Neutrophil (primary cell): ENCODE measurements around the gene PLCD3.

Experiments
- H3K27ac ChIP-seq: fragments of 200-600 bp; sonication (generic); 2 replicates; pipeline ENCODE4 v1.5.1; 2016; ENCODE audit warnings: mild to moderate bottlenecking, moderate library complexity
- H3K27me3 ChIP-seq: fragments of 200-600 bp; sonication (generic); 2 replicates; pipeline ENCODE4 v1.6.0; 2016; ENCODE audit warnings: mild to moderate bottlenecking
- H3K36me3 ChIP-seq: fragments of 200-600 bp; sonication (generic); 2 replicates; pipeline ENCODE4 v1.5.1; 2017
- H3K4me1 ChIP-seq, 2 experiments: fragments of 200-600 bp in 1 of 2; sonication (generic) in 1 of 2; 1 replicate in 1 of 2; 2 replicates in 1 of 2; pipeline versions ENCODE4 v1.5.1 to v1.6.1; 2013 to 2016; ENCODE audit warnings: low read depth in 1 of 2, low read length in 1 of 2, mild to moderate bottlenecking in 1 of 2, moderate library complexity in 1 of 2; ENCODE audit not compliant: control insufficient read depth in 1 of 2, insufficient read depth in 1 of 2
- H3K4me3 ChIP-seq, 2 experiments: fragments of 200-600 bp in 1 of 2; sonication (generic) in 1 of 2; 1 replicate in 1 of 2; 2 replicates in 1 of 2; pipeline ENCODE4 v1.5.1; 2013 to 2016; ENCODE audit warnings: low read depth in 1 of 2, low read length in 1 of 2, mild to moderate bottlenecking in 1 of 2, moderate library complexity in 1 of 2
- H3K9me3 ChIP-seq: fragments of 200-600 bp; sonication (generic); 2 replicates; pipeline ENCODE4 v1.5.1; 2016
- CTCF ChIP-seq: fragments of 200-600 bp; sonication (generic); IDR thresholded peaks from 2 replicates; pipeline ENCODE4 v1.5.1; 2016; ENCODE audit warnings: antibody characterized with exemption

Gene PLCD3

GRCh38 chr17:45077643-45078042, 54.7 kb downstream of the PLCD3 start:
- H3K4me1 ChIP-seq, result peaks cover 26 to 27% of the 10 kb centered on the region in 2 experiments
- H3K4me3 ChIP-seq, result no peak overlapping the region
- no peaks in the 10 kb centered on the region for H3K9me3 ChIP-seq
- no peak for TF ChIP-seq CTCF
- peak overlapping the region; percentile 84 for H3K27ac ChIP-seq
- peaks cover 34% of the 10 kb centered on the region for H3K36me3 ChIP-seq
- H3K27me3 ChIP-seq, result no peaks in the 10 kb centered on the region

- no peaks in the 10 kb centered on the region for H3K27me3 ChIP-seq
- H3K4me3 ChIP-seq, result no peak overlapping the region
- peaks cover 21% of the 10 kb centered on the region for H3K36me3 ChIP-seq
- H3K27ac ChIP-seq, result no peak overlapping the region
- no peak for TF ChIP-seq CTCF
- peaks cover 25% of the 10 kb centered on the region in 2 experiments for H3K4me1 ChIP-seq
- no peaks in the 10 kb centered on the region for H3K9me3 ChIP-seq
Measured at GRCh38 chr17:45073414-45074070, 58.8 kb downstream of the PLCD3 start.

GRCh38 chr17:45070809-45071208, 61.5 kb downstream of the PLCD3 start:
- no peak for TF ChIP-seq CTCF
- H3K4me3 ChIP-seq, result no peak overlapping the region
- no peaks in the 10 kb centered on the region for H3K9me3 ChIP-seq
- no peaks in the 10 kb centered on the region for H3K27me3 ChIP-seq
- H3K36me3 ChIP-seq, result peaks cover 21% of the 10 kb centered on the region
- H3K4me1 ChIP-seq, result peaks cover 2 to 4% of the 10 kb centered on the region in 2 experiments
- no peak overlapping the region for H3K27ac ChIP-seq

- Histone ChIP-seq H3K9me3 (no peaks in the 10 kb centered on the region), H3K27me3 (no peaks in the 10 kb centered on the region), H3K4me3 (no peak overlapping the region), H3K27ac (no peak overlapping the region), H3K4me1 (peaks cover 2 to 12% of the 10 kb centered on the region in 2 experiments), H3K36me3 (peaks cover 21% of the 10 kb centered on the region)
- no peak for TF ChIP-seq CTCF
Measured at GRCh38 chr17:45070001-45070400, 62.3 kb downstream of the PLCD3 start.

- no peaks in the 10 kb centered on the region for H3K27me3 ChIP-seq
- no peak overlapping the region for H3K4me3 ChIP-seq
- H3K9me3 ChIP-seq, result no peaks in the 10 kb centered on the region
- H3K36me3 ChIP-seq, result peaks cover 8% of the 10 kb centered on the region
- no peak for TF ChIP-seq CTCF
- peaks cover 16 to 28% of the 10 kb centered on the region in 2 experiments for H3K4me1 ChIP-seq
- H3K27ac ChIP-seq, result no peak overlapping the region
Measured at GRCh38 chr17:45067637-45068036, 64.7 kb downstream of the PLCD3 start.
